Measurements from ENCODE around the gene ITGB3. TPM values are rescaled to one million over a fixed set of nuclear protein-coding genes. Genes with fewer than 3 reads are reported as not detected.

ITGB3 gene
- total and polyA plus RNA-seq, 2 of the 8 experiments (the other 6 are each of a cell fraction or from before 2014, with no cell fraction given): 0.08 to 0.09 TPM

GRCh38 chr17:47222047-47222446, 31.6 kb upstream of the ITGB3 start (continued):
- no peak for TF ChIP-seq KDM4A (IDR thresholded peaks at IDR 0.05; ENCODE audit: low read depth, low read length, severe bottlenecking)
